Measurements from ENCODE around the gene IDH1. TPM values are rescaled to one million over a fixed set of nuclear protein-coding genes. Genes with fewer than 3 reads are reported as not detected.

The IDH1 gene
- total and polyA plus RNA-seq, 10 of the 15 experiments (the other 5 are each of a cell fraction or from before 2014, with no cell fraction given): 39.0 to 114 (median 55.0) TPM

DNA sequence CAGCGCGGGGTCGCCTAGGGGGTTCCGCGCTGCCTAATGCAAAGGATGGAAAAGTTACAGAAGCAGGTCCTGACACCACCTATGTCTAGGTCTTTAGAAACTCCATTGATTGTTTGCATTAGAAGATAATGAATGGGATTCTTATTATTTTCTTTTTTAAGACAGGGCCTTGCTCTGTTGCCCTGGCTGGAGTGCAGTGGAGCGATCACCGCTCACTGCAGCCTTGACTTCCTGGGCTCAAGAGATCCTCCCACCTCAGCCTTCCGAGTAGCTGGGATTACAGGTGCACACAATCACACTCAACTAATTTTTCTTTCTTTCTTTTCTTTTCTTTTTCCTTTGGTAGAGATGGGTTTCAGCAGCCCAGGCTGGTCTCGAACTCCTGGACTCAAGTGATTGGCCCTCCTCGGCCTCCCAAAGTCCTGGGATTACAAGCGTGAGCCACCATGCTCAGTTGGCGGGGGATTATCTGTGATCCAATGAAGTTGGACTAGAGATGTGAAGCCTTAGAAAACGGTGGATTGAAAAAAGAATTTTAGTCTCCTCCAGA lies 761 bp upstream of the IDH1 start:
- Histone ChIP-seq H3K36me3 (ENCODE audit: control insufficient read depth in 2 of 2, insufficient read depth in 2 of 2, low read length in 1 of 2) (peaks cover 0 to 8% of the 10 kb centered on the region in 2 experiments; a peak in 2 of 4 replicates), H2AFZ (ENCODE audit: control insufficient read depth, low read depth, low read length) (peak overlapping the region; percentile 90), H4K20me1 (ENCODE audit: control insufficient read depth, insufficient read depth) (no peaks in the 10 kb centered on the region), H3K27me3 (replicated peaks in 1 of 2; ENCODE audit: control insufficient read depth in 2 of 2, insufficient read depth in 2 of 2, low read length in 1 of 2) (no peaks in the 10 kb centered on the region), H3K4me2 (ENCODE audit: control insufficient read depth, insufficient read depth) (peak overlapping the region; percentile 80), H3K9me3 (replicated peaks; ENCODE audit: control insufficient read depth, insufficient read depth, low read length) (no peaks in the 10 kb centered on the region), H3K27ac (ENCODE audit: control insufficient read depth, insufficient read depth) (peak overlapping the region; percentile 35), H3K79me2 (ENCODE audit: control insufficient read depth, insufficient read depth, low read length) (peaks cover 6% of the 10 kb centered on the region), H3K4me1 (ENCODE audit: control insufficient read depth, insufficient read depth, low read length) (no peaks in the 10 kb centered on the region; the same call in 1 of the 2 replicates), H3K9ac (ENCODE audit: control insufficient read depth, insufficient read depth, low read length) (peak overlapping the region; percentile 58; the same call in 1 of the 2 replicates), H3K4me3 (peak overlapping the region; percentile 98)
- 27% methylated on average over 13 of the region's 13 CpGs for WGBS (ENCODE audit: insufficient coverage, insufficient replicate concordance, low lambda C conversion rate, missing lambda C conversion rate)
- DNase-seq (ENCODE audit: low read depth, low spot score) (no peak), FAIRE-seq (no peak), ATAC-seq (peak; percentile 9)
- RAD21 ChIA-PET (ENCODE audit: unreplicated experiment): interaction anchor here (0.9 to 6.5 kb wide), 6 partner anchors 11 to 80 kb away, joined by 3 to 43 read pairs (median 16); partner anchors contain the start of gene PIKFYVE
- TF ChIP-seq MTA3 (IDR thresholded peaks at IDR 0.05; ENCODE audit: borderline replicate concordance, low read length) (no peak), TAF1 (IDR thresholded peaks at IDR 0.05; ENCODE audit: borderline replicate concordance, low read depth, low read length) (0 out of 2 replicates have a peak, but pooled peaks have one; percentile 1)
- SMC1A ChIA-PET (ENCODE audit: uncharacterized antibody, unreplicated experiment): interaction anchor here (0.7 to 6.7 kb wide), 7 partner anchors 10 to 162 kb away, joined by 3 to 37 read pairs (median 5); partner anchors contain the start of gene PIKFYVE
- in situ Hi-C loops (cut with MboI): loop anchor here (10.0 kb wide), 1 partner anchor 631 kb away; the partner anchor contains the start of gene METTL21A
- intact Hi-C loops (cut with micrococcal nuclease; ENCODE audit: unreplicated experiment): loop anchor here (1.0 kb wide), 2 partner anchors 10 to 58 kb away; no protein-coding TSS in a partner anchor
- CTCF ChIA-PET: interaction anchor here (1.0 to 5.6 kb wide), 8 partner anchors 11 to 103 kb away, joined by 3 to 69 read pairs (median 19); partner anchors contain the start of gene PIKFYVE
- BruUV-seq (replicated peaks): no TSS peak
- POLR2A ChIA-PET: interaction anchor here (0.6 to 5.1 kb wide), 4 partner anchors 10 to 551 kb away, joined by 3 to 49 read pairs (median 4); partner anchors contain the start of gene PIKFYVE
